Activated T-helper 1 cell treated with anti-CD3 and anti-CD28 coated beads, Interleukin-12 subunit alpha, Interleukin-12 subunit beta, Interleukin-2, Interleukin-4 antibody, amounts not matched to agents 30 ng/mL and 10 ng/mL and 1 ng/mL, durations not matched to agents 14 hours and 24 hours and 36 hours (primary cell): ENCODE measurements around the gene BBS4. TPM values are rescaled to one million over a fixed set of nuclear protein-coding genes. Genes with fewer than 3 reads are reported as not detected.
A peak's percentile ranks its signal among the peaks of the same experiment; 100 is the strongest.

ENCODE experiments used
- DNase-seq: peaks from one replicate; pipeline ENCODE4 v3.0.0; 2021; ENCODE audit warnings: low spot score
- H3K27ac Mint-ChIP-seq: one replicate; pipeline ENCODE4 v1.8.0; 2021; ENCODE audit warnings: mild to moderate bottlenecking, mixed read lengths
- H3K27me3 Mint-ChIP-seq: one replicate; pipeline ENCODE4 v1.8.0; 2022; ENCODE audit warnings: mild to moderate bottlenecking, moderate library complexity, mixed read lengths; ENCODE audit not compliant: insufficient read depth
- H3K36me3 Mint-ChIP-seq: one replicate; pipeline ENCODE4 v1.8.0; 2021; ENCODE audit warnings: low read depth, mixed read lengths
- H3K4me1 Mint-ChIP-seq: one replicate; pipeline ENCODE4 v1.8.0; 2021; ENCODE audit warnings: low read depth, mixed read lengths
- H3K4me3 Mint-ChIP-seq: one replicate; pipeline ENCODE4 v1.8.0; 2021; ENCODE audit warnings: mild to moderate bottlenecking, moderate library complexity, mixed read lengths
- H3K9me3 Mint-ChIP-seq: one replicate; pipeline ENCODE4 v1.8.0; 2021; ENCODE audit warnings: mixed read lengths
- intact Hi-C: fragments of 100-400 bp; cut with micrococcal nuclease; formaldehyde crosslinking; loops from one replicate; pipeline ENCODE4 v1.15.1; 2024
- total RNA-seq: library from RNA; stranded (reverse); gene quantifications from 2 replicates; pipeline ENCODE4 v1.2.3, GENCODE V29; 2022

Gene BBS4
- total RNA-seq, 1 donor from 2014 or later = 10.3 TPM

DNA sequence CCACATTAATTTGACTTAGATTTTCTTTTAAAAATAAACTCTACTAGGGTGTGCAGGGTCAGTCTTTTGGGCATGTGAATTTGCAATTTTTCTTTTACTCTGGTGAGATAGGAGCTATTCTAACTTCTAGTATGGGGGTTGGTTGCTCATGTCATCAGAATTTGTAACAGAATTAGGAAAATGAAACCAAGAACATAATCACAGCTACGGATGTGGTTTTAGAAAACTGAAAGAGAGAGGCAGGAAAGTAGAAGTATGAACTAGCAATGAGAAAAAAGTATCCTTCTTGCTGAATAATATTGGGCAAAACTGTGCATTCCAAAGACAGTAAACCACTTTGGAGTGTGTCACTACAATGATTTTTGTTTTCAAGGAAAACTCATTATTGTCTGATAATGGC is 54.2 kb downstream of the BBS4 start:
- intact Hi-C loops = loop anchor here (1.0 to 5.0 kb wide), 2 partner anchors 44 to 53 kb away; partner anchors contain the start of genes BBS4 and HIGD2B

DNA sequence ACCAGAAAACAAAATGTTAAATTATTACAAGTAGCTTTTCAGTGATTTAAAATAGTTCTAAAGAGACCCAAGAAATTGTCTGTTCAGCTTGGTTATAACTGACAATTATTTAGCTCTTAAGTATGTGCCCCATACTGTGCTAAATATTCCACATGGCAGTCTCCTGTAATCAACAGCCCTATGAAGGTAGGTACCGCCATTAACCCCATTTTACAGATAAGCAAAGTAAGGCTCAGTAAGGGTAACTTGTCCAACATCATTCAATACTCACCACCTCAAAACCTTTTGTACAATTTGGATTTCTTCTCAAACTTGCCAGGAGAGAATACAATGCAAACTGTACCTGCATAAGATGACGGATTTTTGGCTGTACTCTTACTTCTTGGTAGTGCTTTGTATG is 63.7 kb downstream of the BBS4 start:
- intact Hi-C loops = no loop called here
- H3K4me3 Mint-ChIP-seq = no peak overlapping the region
- no peak overlapping the region for H3K27ac Mint-ChIP-seq
- H3K36me3 Mint-ChIP-seq = peaks cover 46% of the 10 kb centered on the region
- H3K9me3 Mint-ChIP-seq = no peaks in the 10 kb centered on the region
- H3K4me1 Mint-ChIP-seq = peaks cover 28% of the 10 kb centered on the region
- DNase-seq = no peak
- H3K27me3 Mint-ChIP-seq = no peaks in the 10 kb centered on the region

More for the DNA sequence above, 54.2 kb downstream of the BBS4 start:
- peak overlapping the region; percentile 26 for H3K4me3 Mint-ChIP-seq
- peak overlapping the region; percentile 41 for H3K27ac Mint-ChIP-seq
- no peak for DNase-seq
- H3K9me3 Mint-ChIP-seq = no peaks in the 10 kb centered on the region
- peaks cover 39% of the 10 kb centered on the region for H3K4me1 Mint-ChIP-seq
- H3K36me3 Mint-ChIP-seq = peaks cover 57% of the 10 kb centered on the region
- H3K27me3 Mint-ChIP-seq = no peaks in the 10 kb centered on the region

DNA sequence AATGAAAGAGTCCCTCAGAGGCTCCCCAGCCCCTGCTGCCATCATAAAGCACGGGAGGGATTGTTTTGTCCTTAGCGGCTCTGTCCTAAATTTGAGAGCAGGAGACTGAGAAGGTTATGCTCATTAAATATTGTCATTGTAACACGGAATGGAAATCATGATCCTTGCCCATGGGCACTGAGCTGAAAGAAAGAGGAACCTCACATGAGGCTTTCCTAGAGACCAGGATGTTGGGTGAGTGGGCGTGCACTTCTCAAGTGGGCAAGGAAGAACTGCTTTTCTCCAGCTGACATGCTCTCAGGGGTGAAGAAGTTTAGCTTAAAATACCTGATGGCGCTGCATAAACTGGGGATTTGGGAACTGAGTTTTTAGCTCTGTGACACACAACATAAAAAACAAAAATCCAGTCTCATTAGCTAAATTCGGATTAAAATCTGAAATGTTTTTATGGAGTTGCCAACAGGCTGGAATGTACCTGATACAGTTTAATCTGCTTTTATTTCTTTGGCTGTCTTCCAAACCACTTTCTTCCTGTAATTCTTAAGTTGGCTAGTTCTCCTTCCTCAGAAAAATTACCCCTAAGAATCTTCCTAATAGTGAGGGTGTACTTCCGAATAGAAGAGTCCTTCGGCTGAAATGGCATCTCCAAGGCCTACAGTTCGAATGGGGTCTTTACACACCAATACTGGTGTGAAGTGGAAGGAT is 65.9 kb downstream of the BBS4 start:
- Mint-ChIP-seq H3K27ac (no peak overlapping the region), H3K9me3 (no peaks in the 10 kb centered on the region), H3K4me1 (peaks cover 28% of the 10 kb centered on the region), H3K4me3 (no peak overlapping the region), H3K36me3 (peaks cover 55% of the 10 kb centered on the region), H3K27me3 (no peaks in the 10 kb centered on the region)
- DNase-seq = no peak
- intact Hi-C loops = no loop called here

DNA sequence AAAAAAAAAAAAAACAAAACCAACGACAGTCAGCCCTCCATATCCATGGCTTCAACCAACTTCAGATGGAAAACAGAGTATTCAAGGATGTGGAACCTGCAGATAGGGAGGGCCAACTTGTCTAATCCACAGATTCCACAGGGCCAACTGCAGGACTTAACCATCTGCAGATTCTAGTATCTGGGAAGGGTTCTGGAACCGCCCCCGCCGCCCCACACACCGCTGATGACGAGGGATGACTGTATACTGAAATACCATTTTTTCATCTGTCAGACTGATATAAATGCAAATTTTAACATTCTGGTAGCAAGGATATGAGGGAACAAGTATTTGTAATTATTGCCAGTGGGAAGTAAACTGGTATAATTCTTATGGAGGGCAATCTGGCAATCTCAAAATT is 68.1 kb downstream of the BBS4 start:
- DNase-seq = no peak
- Mint-ChIP-seq H3K9me3 (no peaks in the 10 kb centered on the region), H3K27me3 (no peaks in the 10 kb centered on the region), H3K4me3 (no peak overlapping the region), H3K4me1 (peaks cover 41% of the 10 kb centered on the region), H3K27ac (no peak overlapping the region), H3K36me3 (peaks cover 61% of the 10 kb centered on the region)
- intact Hi-C loops = no loop called here

DNA sequence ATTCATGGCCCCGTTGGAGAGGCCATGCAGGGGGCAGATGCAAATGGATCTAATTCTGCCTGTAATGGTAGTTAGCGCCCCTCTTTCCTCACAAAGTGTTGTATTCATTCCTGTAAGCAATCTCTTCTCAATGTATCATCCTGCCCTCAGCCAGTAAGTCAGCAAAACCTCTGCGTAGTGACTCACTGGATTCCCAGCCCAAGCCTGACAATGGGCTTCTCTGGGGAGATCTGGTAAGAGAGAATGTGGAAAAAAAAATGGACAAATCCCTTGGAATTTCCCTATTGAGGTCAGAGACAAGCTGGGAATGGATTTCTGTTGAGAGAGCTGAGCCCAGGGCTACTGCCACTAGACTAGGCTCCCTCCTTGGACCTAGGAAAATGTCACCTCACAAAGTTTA is 72.2 kb downstream of the BBS4 start:
- Mint-ChIP-seq H3K27me3 (no peaks in the 10 kb centered on the region), H3K4me1 (peaks cover 42% of the 10 kb centered on the region), H3K27ac (no peak overlapping the region), H3K4me3 (no peak overlapping the region), H3K36me3 (peaks cover 64% of the 10 kb centered on the region), H3K9me3 (no peaks in the 10 kb centered on the region)
- intact Hi-C loops = no loop called here
- DNase-seq = no peak

DNA sequence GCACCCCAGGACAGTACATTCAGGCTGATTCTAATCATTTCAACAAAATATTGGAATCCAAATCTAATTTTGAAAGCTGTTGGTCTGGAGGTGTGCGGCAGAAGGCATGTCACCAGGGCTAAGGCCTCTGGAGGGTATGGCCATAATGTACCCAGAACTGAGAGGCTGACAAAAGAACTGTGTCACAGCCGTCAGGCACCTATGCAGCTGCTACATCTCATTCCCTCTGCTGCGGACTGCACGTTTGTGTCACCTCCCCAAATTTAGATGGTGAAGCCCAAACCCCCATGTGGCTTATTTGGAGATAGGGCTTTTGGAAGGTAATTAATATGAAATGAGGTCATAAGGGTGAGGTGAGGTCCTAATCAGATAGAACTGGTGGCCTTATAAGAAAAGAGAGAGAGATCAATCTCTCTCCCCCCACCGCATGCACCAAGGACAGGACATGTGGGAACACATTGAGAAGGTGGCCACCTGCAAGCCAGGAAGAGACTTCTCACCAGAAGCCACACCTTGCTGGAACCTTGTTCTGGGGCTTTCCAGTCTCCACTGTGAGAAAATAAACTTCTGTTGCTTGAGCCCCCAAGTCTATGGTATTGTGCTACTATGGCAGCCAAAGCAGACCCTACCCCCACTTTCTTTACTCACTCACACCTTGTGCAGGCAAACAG is 74.7 kb downstream of the BBS4 start:
- no peak overlapping the region for H3K4me3 Mint-ChIP-seq
- DNase-seq = no peak
- H3K27ac Mint-ChIP-seq = no peak overlapping the region
- peaks cover 61% of the 10 kb centered on the region for H3K36me3 Mint-ChIP-seq
- peaks cover 45% of the 10 kb centered on the region for H3K4me1 Mint-ChIP-seq
- no peaks in the 10 kb centered on the region for H3K27me3 Mint-ChIP-seq
- intact Hi-C loops = no loop called here
- no peaks in the 10 kb centered on the region for H3K9me3 Mint-ChIP-seq

DNA sequence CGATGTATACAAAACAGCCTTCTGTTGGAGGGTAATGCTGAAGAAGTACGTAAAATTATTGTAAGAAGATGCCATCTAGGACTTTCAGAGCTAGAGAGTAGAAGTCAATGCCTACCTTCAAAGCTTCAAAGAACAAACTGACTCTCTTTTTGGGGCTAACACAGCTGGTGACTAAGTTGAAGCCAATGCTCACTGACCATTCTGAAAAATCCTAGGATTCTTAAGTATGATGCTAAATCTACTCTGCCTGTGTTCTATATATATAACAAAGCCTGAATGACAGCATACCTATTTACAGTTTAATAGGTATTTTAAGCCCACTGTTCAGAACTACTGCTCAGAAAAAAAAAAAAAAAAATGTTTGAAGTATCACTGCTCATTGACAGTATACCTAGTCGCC is 78.6 kb downstream of the BBS4 start:
- H3K36me3 Mint-ChIP-seq = peaks cover 68% of the 10 kb centered on the region
- H3K27me3 Mint-ChIP-seq = no peaks in the 10 kb centered on the region
- H3K4me1 Mint-ChIP-seq = peaks cover 32% of the 10 kb centered on the region
- intact Hi-C loops = no loop called here
- H3K27ac Mint-ChIP-seq = no peak overlapping the region
- H3K4me3 Mint-ChIP-seq = no peak overlapping the region
- peaks cover 21% of the 10 kb centered on the region for H3K9me3 Mint-ChIP-seq
- DNase-seq = no peak

DNA sequence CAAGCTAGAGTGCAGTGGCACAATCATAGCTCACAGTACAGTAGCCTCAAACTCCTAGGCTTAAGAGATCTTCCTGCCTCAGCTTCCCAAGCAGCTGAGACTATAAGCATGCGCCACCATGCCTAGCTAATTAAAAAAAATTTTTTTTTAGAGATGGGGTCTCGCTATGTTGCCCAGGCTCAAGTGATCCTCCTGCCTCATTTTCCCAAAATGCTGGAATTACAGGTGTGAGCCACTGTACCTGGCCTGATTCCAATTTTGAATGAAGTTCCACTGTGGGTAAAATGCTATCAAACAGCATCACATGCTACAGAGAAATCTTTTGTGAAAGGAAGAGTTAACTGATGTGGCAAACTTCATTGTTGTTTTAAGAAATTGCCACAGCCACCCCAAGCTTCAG is 80.0 kb downstream of the BBS4 start:
- Mint-ChIP-seq H3K27ac (no peak overlapping the region), H3K4me1 (peaks cover 27% of the 10 kb centered on the region), H3K9me3 (peaks cover 21% of the 10 kb centered on the region), H3K36me3 (peaks cover 67% of the 10 kb centered on the region), H3K27me3 (no peaks in the 10 kb centered on the region), H3K4me3 (no peak overlapping the region)
- intact Hi-C loops = no loop called here
- no peak for DNase-seq

DNA sequence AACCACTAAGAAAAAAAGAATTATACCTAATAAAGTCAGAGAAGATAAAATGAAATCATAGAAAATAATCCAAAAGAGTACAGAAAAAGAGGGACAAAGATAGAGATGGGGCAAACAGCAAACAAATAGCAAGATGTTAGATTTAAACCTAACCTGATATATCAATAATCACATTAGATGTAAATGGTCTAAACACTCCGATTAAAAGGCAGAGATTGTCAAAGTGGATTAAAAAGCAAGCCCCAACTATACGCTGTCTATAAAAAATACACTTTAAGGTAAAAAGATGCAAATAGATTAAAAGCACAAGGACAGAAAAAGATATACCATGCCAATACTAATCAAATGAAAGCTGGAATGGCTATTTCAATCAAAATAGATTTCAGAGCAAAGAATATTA is 80.8 kb downstream of the BBS4 start:
- intact Hi-C loops = no loop called here
- no peak overlapping the region for H3K27ac Mint-ChIP-seq
- peaks cover 72% of the 10 kb centered on the region for H3K36me3 Mint-ChIP-seq
- H3K4me1 Mint-ChIP-seq = peaks cover 26% of the 10 kb centered on the region
- H3K9me3 Mint-ChIP-seq = peaks cover 21% of the 10 kb centered on the region
- no peaks in the 10 kb centered on the region for H3K27me3 Mint-ChIP-seq
- DNase-seq = no peak
- no peak overlapping the region for H3K4me3 Mint-ChIP-seq

DNA sequence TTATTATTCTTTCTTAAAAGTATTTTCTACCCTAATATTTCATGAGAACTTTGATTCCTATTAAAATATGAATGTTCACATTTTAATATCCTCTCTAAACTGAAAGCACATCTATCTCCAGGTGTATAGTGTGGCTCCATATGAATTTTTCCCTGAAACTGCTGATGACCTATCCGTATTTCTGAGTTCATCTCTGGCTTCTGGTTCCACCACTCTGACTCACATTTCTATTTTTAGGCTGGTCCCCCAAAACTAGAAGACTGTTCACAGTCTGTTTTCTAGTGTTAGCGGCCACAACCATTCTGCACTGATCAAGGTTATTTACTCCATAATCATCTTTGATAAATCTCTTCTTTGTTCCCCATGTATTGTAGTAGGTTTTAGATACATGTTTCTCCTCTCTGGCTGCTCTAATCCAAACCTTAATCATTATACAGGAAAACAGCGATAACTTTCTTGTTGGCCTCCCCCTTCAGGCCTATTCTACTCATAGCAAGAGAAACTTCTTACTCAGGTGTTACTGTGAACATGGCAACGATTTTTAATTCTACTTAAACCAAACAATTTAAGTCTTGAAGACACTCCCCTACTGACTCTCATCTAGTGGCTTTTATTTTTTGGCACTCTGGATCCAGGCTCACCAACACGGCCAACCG is 84.8 kb downstream of the BBS4 start:
- peaks cover 21% of the 10 kb centered on the region for H3K9me3 Mint-ChIP-seq
- peak overlapping the region; percentile 53 for H3K27ac Mint-ChIP-seq
- peaks cover 68% of the 10 kb centered on the region for H3K36me3 Mint-ChIP-seq
- intact Hi-C loops = no loop called here
- DNase-seq = no peak
- no peak overlapping the region for H3K4me3 Mint-ChIP-seq
- H3K4me1 Mint-ChIP-seq = peaks cover 35% of the 10 kb centered on the region
- H3K27me3 Mint-ChIP-seq = no peaks in the 10 kb centered on the region

DNA sequence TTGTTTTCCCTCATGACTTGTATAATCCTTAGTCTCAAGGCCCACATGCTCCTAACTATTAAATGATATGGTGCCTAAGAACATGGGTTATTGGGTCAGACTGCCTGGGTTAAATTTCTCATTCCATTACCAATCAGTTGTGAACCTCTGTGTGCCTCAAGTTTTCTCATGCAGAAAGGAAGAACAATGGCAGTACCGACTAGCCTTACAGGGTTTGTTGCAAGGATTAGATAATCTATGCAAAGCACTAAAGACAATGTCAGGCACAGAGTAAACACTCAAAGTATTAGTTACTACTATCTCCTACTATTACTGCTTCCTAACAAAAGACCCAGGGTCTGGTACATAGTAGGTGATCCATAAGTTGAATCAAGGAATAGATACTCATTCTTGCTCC is 85.3 kb downstream of the BBS4 start:
- peak overlapping the region; percentile 53 for H3K27ac Mint-ChIP-seq
- H3K4me3 Mint-ChIP-seq = no peak overlapping the region
- peaks cover 21% of the 10 kb centered on the region for H3K9me3 Mint-ChIP-seq
- intact Hi-C loops = no loop called here
- H3K4me1 Mint-ChIP-seq = peaks cover 40% of the 10 kb centered on the region
- H3K36me3 Mint-ChIP-seq = peaks cover 63% of the 10 kb centered on the region
- H3K27me3 Mint-ChIP-seq = no peaks in the 10 kb centered on the region
- DNase-seq = no peak

DNA sequence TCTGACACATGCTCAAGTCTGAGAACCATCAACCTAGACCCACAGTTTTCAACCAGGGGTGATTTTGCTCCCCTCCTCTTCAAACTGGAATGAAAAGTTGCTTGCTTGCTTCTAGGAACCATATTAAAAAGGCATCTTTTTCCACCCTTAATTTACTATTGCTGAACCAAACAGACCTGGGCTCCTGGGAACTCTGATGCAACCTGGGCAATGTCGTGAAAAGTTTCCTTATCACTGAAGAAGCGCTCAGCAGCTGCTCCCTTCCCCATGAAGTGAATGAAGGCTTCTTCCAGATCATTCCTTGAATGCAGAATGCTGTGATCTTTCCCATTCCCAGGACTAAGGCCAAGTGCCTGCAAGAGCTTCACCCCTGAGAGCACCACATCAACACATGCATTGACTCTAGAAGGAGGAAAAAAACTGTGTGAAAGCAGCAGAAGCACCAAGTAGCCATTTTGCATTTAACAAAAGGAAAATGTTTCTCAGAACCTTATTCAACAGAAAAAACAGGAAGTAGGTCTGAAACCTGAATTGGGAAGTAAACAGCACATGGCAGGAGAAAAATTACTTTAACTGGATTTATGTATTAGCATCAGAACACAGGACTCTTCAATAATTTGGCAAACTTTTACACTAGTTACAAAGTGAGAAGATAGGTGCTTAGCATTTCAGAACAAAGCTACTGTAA is 88.8 kb downstream of the BBS4 start:
- Mint-ChIP-seq H3K4me1 (peaks cover 59% of the 10 kb centered on the region), H3K4me3 (no peak overlapping the region), H3K9me3 (no peaks in the 10 kb centered on the region), H3K36me3 (peaks cover 50% of the 10 kb centered on the region), H3K27ac (peak overlapping the region; percentile 12), H3K27me3 (no peaks in the 10 kb centered on the region)
- no peak for DNase-seq
- intact Hi-C loops = no loop called here

DNA sequence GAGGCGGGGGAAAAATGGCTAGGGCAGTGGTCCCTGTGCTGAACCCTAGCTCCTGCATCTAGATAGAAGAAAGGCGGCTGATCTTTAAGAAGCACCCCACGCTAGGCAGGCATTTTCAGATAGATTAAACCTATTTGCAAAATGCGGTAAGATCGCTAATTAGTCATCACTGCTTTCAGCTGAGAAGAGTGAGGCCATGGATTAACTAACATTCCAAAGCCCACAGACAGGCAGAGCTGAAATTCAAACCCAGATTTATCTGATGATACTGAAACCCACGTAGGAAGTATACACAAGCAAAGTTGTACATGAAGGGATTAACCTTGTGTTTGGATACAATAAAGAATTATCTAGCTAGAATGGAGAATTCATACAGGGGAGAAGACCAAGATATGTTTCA is 92.8 kb downstream of the BBS4 start:
- intact Hi-C loops = no loop called here
- H3K27ac Mint-ChIP-seq = no peak overlapping the region
- H3K4me3 Mint-ChIP-seq = no peak overlapping the region
- H3K36me3 Mint-ChIP-seq = peaks cover 45% of the 10 kb centered on the region
- DNase-seq = no peak
- H3K9me3 Mint-ChIP-seq = no peaks in the 10 kb centered on the region
- H3K27me3 Mint-ChIP-seq = no peaks in the 10 kb centered on the region
- H3K4me1 Mint-ChIP-seq = peaks cover 55% of the 10 kb centered on the region
